ENCODE results near the gene PDE6D.
"Not testable (repeated sequence)": the region's sequence is repeated elsewhere in the genome, so short reads cannot be mapped to it uniquely, and the experiment has no call there.

The PDE6D gene

DNA sequence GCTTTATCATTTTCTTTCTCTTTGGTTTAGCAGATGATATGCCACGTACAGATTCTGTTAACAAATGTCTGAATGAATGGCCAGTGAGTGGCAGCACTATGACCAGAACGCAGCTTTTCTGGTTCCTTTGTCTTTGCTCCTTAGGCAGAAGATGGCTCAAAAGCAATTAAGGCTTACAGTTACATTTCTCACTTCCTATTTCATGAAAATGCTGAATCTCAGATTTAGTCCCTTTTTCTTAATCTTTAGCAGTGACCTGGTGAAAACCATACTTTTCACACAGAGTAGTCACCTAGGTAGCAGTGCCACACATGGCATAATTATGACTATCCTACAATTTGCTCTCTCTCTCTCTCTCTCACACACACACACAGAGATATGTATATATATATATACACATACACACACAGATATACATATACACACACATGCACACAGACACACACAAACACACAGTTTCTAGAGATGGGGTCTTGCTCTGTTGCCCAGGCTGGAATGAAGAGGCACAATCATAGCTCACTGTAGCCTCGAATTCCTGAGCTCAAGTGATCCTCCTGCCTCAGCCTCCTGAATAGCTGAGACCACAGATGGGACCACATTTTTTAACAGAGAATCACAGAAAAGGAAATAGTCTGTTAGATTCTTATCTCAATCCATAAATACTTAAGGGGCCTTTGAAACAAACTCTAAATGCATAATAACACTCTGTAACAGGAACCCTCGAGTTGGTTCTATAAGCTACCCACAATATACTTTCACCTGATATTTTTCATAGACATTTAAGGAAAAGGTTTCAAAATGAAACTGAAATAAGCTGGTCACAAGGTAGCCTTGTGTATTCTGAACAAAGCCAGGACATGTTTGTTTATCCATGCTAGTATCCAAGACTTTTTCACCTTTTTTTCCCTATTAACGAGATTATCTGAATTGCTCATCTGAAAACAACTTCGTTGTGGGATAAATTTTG, 11.6 kb downstream of the PDE6D start:
- no peak for DNase-seq

DNA sequence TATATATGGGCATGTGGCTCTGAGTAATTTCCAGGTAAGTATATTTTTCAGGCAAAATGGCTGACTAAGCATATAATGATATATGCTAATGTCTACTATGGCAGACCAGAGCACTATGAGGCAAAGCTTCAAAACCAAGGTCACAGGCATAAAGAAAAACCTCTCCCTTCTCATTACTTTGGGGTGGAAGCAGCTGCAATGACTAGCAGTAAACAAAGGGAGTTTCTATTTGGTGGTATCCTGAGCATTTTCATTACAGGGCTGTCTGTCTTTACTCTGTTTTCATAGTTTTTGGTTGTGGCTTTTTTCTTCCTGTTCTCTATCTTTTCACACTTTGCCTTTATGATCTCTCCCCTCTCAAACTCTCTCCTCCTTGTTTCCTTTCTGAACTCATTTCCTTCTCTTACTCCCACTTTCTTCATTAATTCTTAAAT, 15.6 kb downstream of the PDE6D start:
- DNase-seq = no peak

DNA sequence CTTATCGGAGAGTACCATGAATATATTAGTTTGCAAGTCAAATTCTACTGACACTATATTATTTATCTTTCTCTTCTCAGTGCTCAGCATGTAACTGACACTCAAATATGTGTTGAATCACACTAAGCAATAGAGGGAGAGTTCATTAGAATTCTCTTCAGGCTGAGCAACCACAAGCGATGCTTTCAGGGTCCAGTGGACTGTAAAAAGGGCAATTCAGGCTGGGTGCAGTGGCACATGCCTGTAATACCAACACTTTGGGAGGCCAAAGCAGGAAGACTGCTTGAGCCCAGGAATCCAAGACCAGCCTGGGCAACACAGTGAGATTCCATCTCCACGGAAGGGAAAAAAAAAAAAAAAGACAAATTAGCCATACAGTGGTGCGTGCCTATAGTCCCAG, 16.3 kb downstream of the PDE6D start:
- DNase-seq = no peak

DNA sequence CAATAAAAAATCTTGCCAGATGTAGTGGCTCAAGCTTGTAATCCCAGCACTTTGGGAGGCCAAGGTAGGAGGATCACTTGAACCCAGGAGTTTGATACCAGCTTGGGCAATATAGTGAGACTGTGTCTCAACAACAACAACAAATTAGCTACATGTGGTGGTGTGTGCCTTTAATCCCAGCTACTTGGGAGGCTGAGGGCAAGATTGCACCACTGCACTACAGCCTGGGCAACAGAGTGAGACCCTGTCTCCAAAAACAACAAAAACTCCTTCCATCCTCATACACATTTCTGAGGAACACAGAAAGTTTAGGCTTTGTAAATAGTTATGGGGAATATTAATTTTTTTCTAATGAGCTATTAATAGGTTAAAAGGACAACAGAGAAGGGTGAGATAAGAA, 17.0 kb downstream of the PDE6D start:
- no peak for DNase-seq

DNA sequence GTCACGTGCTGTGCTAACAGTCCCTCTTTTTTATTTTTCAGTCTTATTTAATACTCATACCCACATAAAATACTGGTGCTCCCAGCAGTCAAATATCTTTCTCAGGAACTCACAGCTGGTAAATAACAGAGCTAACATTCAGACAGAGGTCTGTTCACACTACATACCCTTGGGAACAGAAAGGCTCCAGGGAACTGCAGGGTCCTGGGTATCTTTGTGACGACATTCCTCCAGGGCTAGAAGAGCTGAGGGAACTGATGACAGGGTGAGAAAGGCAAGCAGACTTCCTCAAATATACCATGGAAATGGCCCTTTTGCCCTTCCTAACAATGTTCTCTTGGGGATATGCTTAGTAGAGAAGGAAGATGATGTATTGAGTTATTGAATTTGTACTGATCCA, 19.3 kb downstream of the PDE6D start:
- no peak for DNase-seq

DNA sequence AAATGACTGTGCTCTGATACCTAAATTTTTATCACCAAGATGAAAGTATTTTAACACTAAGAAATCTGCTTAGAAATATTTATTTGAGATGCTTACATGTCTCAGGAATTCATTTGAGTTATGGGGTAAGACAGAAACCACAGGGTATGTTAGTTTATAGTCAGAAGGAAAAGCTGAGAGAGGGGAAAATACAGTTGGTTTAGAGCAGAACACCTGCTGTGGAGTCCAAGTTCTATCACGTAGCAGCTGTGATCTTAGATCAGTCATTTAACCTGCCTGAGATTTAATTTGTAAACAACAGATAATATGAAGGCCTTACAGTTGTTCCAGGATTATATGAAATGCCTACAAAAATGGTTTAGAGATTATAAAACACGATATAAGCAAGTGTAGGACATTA, 29.0 kb downstream of the PDE6D start:
- no peak for DNase-seq

DNA sequence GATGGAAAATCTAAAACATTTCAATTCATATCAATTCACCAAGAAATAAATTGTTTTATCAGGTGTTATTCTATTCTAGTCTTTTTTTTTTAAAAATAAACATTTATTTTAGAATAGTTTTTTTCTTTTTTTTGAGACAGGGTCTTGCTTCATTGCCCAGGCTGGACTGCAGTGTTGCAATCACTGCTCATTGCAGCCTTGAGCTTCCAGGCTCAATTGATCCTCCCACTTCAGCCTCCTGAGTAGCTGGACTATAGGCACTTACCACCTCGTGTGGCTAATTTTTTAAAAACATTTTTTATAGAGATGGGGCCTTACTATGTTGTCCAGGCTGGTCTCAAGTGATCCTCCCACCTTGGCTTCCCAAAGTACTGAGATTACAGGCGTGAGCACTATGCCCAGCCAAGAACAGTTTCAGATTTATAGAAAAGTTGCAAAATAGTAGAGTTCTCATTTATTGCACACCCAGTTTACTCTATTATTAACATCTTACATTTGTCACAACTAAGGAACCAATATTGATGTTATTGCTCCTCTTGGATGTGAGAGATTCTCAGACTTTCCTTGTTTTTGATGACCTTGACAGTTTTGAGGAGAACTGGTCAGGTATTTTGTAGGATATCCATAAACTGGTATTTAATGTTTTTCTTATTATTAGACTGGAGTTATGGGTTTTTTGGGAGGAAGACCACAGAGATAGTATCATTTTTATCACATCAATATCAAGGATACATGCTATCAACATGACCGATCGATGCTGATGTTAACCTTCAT, 29.9 kb downstream of the PDE6D start:
- DNase-seq = no peak

DNA sequence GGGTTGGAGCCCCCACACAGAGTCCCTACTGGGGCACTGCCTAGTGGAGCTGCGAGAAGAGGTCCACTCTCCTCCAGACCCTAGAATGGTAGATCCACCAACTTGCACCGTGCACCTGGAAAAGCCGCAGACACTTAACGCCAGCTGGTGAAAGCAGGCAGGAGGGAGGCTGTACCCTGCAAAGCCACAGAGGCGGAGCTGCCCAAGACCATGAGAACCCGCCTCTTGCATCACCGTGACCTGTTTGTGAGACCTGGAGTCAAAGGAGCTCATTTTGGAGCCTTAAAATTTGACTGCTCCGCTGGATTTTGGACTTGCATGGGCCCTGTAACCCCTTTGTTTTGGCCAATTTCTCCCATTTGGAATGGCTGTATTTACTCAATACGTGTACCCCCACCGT, 32.1 kb downstream of the PDE6D start:
- not testable (repeated sequence) for DNase-seq

DNA sequence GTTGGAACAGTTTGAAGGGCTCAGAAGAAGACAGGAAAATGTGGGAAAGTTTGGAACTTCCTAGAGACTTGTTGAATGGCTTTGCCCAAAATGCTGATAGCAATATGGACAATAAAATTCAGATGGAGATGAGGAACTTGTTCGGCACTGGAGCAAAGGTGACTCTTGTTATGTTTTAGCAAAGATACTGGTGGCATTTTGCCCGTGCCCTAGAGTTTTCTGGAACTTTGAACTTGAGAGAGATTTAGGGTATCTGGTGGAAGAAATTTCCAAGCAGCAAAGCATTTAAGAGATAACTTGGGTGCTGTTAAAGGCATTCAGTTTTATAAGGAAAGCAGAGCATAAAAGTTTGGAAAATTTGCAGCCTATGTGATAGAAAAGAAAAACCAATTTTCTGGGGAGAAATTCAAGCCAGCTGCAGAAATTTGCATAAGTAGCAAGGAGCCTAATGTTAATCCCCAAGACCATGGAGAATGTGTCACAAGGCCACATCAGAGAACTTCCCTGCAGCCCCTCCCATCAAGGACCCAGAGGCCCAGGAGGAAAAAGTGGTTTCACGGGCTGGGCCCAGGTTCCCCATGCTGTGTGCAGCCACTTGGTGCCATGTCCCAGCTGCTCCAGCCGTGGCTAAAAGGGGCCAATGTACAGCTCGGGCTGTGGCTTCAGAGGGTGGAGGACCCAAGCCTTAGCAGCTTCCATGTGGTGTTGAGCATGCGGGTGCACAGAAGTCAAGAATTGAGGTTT, 32.8 kb downstream of the PDE6D start:
- DNase-seq = not testable (repeated sequence)

DNA sequence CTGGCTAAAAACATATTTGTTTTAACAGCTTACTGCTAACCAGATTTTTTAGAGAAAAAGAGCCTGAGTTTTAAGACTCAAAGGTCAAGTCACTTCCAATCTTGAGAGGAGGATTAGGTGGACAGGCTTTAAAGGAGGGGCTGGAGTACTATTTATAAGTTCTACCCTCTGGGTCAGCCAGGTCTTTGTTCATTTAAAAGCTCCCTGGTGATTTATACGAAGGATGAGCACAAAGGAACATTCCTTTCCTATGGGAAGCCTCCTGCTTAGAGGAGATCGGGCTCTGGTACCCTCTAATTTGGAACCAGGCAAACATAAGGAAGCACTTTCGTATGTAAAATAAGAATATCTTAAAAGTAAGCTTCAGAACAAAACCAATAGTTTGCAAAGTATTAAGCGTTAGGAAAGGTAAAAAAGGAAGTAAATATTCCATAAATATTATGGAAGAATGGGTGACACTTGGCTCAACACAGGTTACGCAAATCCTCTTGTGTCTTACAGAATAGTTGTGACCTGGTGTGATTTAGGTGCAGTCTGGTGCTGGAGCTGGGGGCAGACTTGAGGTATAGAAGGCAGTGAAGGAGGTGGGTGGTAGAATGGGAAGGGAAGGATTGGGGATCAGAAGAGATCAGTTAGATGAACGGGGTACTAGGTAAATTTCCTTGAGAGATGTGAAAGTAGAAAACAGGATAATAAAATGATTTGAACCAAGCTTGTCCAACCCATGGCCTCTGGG, 35.6 kb downstream of the PDE6D start:
- no peak for DNase-seq

DNA sequence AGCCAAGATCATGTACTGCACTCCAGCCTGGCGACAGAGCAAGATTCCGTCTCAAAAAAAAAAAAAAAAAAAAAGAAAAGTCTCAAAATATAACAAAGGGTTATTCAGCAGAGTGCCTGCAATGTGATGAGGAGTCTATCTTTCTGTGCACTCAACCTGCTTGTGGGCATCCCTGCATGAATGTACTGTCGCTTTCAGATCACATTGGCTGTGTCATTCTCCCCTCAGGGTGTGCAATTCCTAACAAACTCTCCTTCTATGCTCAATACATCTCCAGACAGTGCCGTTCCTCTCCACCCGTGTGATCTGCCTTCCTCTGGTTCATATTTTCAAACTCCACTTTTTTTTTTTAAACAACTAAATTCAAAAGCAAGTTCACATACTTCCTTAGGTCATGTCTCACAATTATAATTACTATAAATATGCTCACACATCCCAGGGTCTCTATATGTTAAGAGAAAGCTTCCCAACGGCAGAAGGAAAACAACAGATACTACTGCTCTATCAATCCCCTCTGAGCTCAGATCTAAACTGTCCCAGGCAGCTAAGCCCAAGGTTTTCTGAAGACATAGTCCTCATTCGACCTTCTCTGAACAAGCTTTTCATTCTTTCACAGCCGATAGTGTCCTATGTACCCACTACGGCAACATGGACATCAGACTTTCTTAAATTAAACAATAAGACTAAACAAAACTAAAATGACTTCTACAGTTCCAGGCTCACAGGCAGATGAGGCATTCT, 37.5 kb downstream of the PDE6D start:
- no peak for DNase-seq

DNA sequence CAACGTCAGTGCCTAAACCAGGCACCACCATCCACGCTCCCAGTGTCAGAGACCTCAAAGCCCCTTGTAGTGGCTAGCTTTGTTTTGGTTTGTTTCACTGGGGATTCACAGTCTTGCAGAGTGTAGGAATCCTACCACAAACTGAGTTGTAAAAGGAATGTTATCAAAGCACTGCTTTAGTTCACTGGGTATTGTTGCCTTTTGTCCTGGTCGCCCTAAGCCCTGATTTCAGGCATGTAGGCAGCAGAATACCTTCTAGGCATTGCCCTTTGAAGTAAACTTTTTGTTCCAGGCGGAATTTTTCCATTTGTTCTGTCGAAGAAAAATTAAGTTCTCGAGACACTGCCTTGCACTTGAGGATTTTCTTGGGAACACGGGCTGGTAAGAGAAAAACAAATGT, 43.3 kb downstream of the PDE6D start:
- no peak for DNase-seq

DNA sequence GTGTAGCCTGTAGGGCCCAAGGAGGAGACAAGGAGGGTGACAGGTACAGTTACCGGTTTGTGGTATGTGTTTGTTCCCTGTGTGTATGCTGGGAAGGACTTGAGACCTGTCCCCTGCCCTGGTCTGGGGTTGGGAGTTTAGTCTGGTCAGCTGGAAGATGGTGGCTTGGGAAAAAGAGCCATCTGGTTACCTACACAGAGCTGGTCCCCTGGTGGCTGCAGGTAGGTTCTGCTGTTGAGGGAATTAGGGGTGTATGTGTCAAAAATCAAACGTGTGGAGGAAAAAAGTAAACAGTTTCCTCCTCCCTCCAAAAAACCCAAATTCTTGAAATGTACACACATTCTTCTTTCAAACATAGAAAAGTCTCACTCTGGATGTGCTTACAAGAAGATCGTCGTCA, 48.5 kb downstream of the PDE6D start:
- no peak for DNase-seq

DNA sequence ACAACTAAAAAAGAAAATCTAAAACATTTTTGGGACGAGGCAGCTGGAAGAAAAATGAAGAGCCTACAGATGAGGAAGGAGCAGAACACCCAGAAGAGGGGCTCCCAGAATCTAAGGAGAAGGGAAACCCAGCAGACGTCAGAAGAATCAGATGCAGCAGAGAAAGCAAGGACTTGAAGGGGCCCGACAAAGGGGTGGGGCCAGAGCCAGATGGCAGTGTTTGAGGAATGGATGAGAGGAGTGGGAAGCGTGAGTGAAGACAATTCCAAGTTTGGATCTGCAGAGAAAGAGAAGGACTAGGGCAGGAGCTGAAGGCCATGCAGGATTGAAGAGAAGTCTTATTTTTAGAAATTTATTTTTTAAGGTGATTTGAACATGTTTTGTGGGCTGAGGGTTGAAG, 53.5 kb downstream of the PDE6D start:
- DNase-seq = no peak

DNA sequence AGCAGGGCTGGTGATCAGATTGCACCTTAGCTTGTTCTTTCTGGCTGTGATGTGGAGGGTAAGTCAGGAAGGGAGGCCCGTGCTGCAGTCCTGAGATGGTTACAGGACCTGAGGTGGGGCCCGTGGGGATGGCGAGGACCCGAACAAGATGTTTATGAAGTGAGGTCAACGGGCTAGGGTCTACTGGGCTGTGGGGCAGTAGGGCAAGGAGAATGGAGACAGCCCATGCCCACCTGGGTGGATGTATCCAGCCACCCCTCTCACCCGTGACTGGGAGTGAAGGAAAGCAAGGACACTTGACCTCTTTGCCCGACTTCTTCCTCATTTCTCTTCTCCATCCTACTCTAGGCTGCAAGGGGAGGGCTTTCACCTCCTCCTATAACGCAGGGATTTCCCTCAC, 54.8 kb downstream of the PDE6D start:
- no peak for DNase-seq

DNA sequence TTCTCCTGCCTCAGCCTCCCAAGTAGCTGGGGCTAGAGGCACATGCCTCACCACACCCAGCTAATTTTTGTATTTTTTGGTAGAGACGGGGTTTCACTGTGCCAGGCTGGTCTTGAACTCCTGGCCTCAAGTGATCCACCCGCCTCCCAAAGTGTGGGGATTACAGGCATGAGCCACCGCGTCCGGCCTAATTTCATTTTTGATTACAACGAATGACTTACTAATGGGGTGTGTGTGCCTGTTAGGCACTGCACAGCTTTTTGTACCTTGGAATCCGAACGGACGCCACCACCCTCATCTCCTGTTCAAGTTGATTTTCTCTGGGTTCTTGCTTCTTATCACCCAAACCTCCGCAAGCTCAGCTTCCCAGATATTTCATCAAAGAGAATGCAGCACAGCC, 55.6 kb downstream of the PDE6D start:
- DNase-seq = no peak

DNA sequence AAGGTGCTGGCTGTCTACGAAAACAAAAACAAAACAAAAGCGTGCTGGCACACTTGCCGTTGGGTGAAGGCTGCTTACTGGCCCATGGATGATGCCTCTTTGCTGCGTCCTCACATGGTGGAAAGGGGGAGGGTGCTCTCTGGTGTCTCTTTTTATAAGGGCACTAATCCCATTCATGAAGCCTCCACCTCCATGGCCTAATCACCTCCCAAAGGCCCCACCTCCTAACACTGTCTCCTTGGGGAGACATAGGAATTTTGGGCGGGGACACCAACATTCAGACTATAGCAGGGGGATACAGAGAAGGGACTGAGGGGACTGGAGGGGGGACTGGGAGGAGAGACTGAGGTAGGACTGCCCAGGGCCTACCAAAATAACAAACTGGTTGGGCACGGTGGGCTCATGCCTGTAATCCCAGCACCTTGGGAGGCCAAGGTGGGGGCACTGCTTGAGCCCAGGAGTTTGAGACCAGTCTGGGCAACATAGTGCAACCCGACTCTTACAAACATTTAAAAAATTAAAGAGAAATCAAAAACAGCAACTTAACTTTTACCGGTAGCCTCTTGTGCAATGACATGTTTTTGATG, 58.3 kb downstream of the PDE6D start:
- no peak for DNase-seq

DNA sequence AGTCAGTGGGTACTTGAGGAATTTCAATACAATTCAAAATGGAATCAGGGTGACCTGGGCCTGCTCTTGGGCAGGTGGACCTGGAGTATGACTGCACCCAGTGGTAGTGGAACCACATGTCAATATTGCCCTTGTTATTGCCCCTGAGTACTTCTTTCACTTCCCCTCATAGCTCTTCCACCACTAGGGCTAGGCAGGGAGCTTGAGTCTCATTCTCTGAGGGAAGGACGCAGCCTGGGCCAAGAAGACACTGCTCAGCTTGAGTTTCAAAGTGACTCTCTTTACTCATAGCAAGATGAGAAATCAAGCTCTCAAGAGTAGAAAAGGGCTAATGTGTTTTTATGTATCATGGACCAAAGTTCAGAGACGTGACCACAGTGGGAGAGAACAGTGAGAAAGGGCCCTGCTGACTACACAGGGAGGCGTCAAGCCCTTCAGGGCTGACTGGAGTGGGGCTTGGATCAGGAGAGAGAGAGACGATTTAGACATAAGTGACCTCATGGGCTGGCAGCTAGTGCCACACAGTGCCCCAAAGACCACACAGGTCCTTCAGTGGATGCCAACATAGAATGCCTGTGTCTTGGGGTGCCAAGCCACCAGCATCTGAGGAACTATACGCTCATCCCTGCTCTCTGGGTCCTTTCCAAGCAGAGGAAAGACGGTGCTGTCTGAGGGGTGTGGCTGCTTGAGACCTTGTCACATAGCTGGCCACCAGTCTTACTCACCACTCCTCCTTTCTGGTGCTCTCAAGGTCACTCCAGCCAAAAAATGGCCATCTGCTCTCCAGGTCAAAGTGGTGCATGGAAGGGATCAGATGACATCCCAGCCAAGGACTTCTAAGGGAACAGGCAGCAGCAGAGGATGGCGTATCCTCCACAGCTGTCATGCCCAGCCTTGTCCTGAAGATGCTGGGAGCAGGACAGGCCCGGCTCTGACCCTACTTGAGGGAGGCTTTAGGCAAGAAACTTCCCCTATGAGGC, 59.8 kb downstream of the PDE6D start:
- DNase-seq = peak; percentile 43

DNA sequence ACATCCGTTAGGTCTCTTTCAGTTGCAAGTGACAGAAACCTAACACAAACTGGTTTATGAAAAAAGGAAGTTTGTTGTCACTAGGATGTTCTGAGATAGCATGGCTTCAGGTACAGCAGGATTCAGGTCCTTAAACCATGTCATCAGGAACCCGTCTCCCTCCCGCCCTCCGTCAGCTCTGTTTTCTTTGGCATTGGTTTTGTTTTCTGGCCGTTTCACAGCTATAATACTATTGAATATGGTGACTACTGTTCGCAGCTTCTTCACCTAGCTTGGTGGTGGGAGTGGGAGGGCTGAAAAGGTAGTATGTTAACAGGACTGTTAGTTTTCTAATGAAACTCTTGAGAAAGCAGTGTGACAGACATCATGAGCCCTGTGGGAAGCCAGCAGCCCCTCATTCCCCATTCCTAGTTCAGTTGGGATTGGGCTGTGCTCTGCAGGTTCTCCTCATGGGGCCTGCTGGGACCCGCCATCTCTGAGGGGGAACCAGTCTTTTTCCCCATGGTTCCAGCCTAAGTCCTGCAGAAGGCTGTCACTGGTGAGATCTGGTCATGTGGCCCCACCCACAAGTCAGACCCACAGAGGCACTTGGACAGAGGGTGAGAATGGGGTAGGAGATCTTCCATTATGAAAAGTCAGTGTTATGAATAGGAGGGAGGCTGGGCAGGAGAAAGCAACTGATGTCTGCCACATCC, 60.6 kb downstream of the PDE6D start:
- DNase-seq = no peak

DNA sequence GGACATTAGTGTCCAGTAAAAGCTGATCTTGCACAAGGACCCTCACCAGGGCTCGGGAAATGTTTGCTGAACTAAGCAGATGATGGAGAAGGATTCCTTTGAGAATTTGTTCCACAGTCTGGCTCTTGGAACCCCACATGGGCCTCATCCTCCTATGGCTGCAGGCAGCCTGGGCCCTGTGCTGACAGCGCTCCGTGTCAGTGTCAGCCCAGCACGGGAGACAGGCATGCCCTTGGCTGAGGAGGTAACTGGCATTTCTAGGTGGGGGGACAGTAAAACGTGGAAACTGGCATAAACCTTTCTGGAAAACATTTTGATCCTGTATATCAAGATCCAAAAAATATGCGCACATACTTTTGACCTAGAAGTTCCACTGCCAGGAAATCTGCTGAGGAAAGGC, 62.3 kb downstream of the PDE6D start:
- no peak for DNase-seq
